Endodermal cell (in vitro differentiated cells): ENCODE data around the gene PGLYRP1. TPM values are rescaled to one million over a fixed set of nuclear protein-coding genes. Genes with fewer than 3 reads are reported as not detected.
A peak's percentile ranks its signal among the peaks of the same experiment; 100 is the strongest.

Source experiments
- DNase-seq: peaks from one replicate; pipeline ENCODE4 v3.0.0-alpha.2; 2017
- H3K27ac ChIP-seq: 2 replicates; pipeline ENCODE4 v1.5.1; 2013; ENCODE audit warnings: mild to moderate bottlenecking, low read depth, low read length, moderate library complexity
- H3K27me3 ChIP-seq: 2 replicates; pipeline ENCODE4 v1.6.1; 2013; ENCODE audit warnings: mild to moderate bottlenecking, low read length, moderate library complexity; ENCODE audit not compliant: insufficient read depth, control insufficient read depth, poor library complexity, severe bottlenecking
- H3K36me3 ChIP-seq: 2 replicates; pipeline ENCODE4 v1.7.0; 2013; ENCODE audit warnings: mild to moderate bottlenecking, low read length, moderate library complexity; ENCODE audit not compliant: control insufficient read depth, insufficient read depth
- H3K4me1 ChIP-seq: one replicate; pipeline ENCODE4 v1.7.0; 2013; ENCODE audit warnings: low read length; ENCODE audit not compliant: control insufficient read depth, insufficient read depth
- H3K4me3 ChIP-seq: 2 replicates; pipeline ENCODE4 v1.5.1; 2013; ENCODE audit warnings: mild to moderate bottlenecking, low read length, moderate library complexity
- H3K9ac ChIP-seq: 2 replicates; pipeline ENCODE4 v1.6.1; 2013; ENCODE audit warnings: mild to moderate bottlenecking, low read length, moderate library complexity; ENCODE audit not compliant: poor library complexity, severe bottlenecking; ENCODE audit errors: extremely low read depth
- H3K9me3 ChIP-seq: 2 replicates; pipeline ENCODE4 v1.6.1; 2013; ENCODE audit warnings: mild to moderate bottlenecking, low read length, moderate library complexity; ENCODE audit not compliant: control insufficient read depth
- H3K27ac Mint-ChIP-seq: 2 replicates; pipeline ENCODE4 v1.8.0; 2020; ENCODE audit warnings: mixed read lengths
- H3K27me3 Mint-ChIP-seq: 2 replicates; pipeline ENCODE4 v1.8.0; 2021; ENCODE audit warnings: mild to moderate bottlenecking, mixed read lengths; ENCODE audit not compliant: insufficient read depth
- H3K36me3 Mint-ChIP-seq: 2 replicates; pipeline ENCODE4 v1.8.0; 2020; ENCODE audit warnings: low read depth, mixed read lengths
- H3K4me1 Mint-ChIP-seq: 2 replicates; pipeline ENCODE4 v1.8.0; 2020; ENCODE audit warnings: mixed read lengths
- H3K4me3 Mint-ChIP-seq: 2 replicates; pipeline ENCODE4 v1.8.0; 2020; ENCODE audit warnings: mild to moderate bottlenecking, moderate library complexity, mixed read lengths
- H3K9me3 Mint-ChIP-seq: 2 replicates; pipeline ENCODE4 v1.8.0; 2020; ENCODE audit warnings: mild to moderate bottlenecking, mixed read lengths
- WGBS, 2 experiments: methylation state at CpG; one replicate each; pipeline versions ENCODE4 v1.1.5 to v1.1.7; 2013; ENCODE audit warnings: missing lambda C conversion rate in 2 of 2, mixed read lengths in 1 of 2; ENCODE audit not compliant: insufficient coverage in 1 of 2, insufficient read length in 1 of 2; 5-methylcytosine and 5-hydroxymethylcytosine counted together
- total RNA-seq, 2 donors: library from RNA; stranded (reverse); fragmentation: NEBNext Ultra II Directional in 1 of 2; extraction: Animal tissue kit (Norgen Biotek cat#: 25700) in 1 of 2; gene quantifications; 2 replicates in 1 of 2; 3 replicates in 1 of 2; pipeline ENCODE4 v1.2.1, GENCODE V29; 2021
- TF ChIP-seq, protein P1 (sequence below): fragments of 200-600 bp; sonication (generic); conservative IDR thresholded peaks from 2 replicates; pipeline ENCODE4 v1.5.0; 2021; ENCODE audit warnings: antibody characterized with exemption, mild to moderate bottlenecking

Gene PGLYRP1
- total RNA-seq, 2 donors from 2014 or later, result not detected

DNA sequence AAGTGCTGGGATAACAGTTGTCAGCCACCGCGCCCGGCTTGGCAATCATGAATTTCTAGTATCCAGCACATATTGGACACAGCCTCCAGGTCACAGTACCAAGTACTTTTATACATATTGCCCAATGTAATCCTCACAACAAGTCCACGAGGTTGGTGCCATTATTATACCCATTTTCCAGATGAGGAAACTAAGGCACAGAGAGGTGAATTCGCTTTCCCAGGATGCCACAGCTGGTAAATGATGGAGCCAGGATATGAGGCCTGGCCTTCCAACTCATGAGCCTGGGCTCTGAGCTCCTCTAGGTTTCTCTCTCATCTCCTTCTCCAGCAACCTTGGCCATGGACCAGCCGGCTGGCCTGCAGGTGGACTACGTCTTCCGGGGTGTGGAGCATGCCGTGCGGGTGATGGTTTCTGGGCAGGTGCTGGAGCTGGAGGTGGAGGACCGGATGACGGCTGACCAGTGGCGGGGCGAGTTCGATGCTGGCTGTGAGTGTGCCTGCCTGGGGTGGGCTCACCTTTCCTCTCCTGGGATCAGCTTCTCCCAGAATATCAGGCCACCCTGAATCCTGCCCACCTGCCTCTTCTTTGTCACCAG is 20.1 kb downstream of the PGLYRP1 start:
- WGBS, 2 experiments, result 93 to 94% methylated on average over 12 to 15 of the region's 15 CpGs

DNA sequence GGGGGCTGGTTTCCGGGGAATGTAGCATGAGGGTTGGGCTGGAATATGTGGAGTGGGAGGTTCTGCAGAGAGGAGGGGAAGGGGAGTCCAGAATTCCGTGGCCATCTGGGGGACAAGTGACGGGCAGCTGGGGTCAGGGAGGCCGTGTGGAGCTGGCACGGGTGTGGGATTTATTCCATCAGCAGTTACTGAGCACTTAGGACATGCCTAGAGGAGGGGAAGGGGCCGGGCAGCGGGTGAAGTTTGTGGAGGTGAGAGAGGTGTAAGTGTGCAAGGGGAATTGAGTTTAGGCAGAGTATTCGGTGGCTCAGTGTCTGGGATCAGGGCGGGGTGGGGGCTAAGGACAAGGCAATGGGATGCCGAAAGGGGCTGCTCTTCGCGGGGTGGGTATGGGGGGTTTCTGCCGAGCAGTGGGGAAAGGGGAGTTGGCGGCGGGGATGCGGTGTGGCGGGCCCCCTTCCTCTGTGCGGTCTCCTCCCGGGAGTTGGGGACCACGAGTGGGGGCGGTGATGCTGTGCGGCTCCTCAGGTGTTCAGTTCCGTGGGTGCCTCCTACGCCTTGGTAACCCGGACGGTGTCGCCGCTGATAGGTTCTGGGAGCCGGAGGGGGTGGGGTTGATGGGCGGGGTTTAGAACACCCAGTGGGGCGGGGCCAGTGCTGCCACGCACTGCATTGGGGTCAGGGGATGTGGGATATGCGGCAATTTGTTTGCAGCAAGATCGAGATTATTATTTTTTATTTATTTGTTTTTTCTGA is 22.2 kb downstream of the PGLYRP1 start:
- Histone ChIP-seq H3K4me3 (peak overlapping the region; percentile 76), H3K9ac (no peak overlapping the region), H3K27me3 (peaks cover 8% of the 10 kb centered on the region), H3K27ac (no peak overlapping the region), H3K36me3 (peaks cover 13% of the 10 kb centered on the region), H3K9me3 (no peaks in the 10 kb centered on the region), H3K4me1 (no peaks in the 10 kb centered on the region)
- 7 to 15% methylated on average over 3 to 34 of the region's 34 CpGs for WGBS, 2 experiments
- Mint-ChIP-seq H3K4me3 (peak overlapping the region; percentile 66), H3K27ac (no peak overlapping the region), H3K9me3 (no peaks in the 10 kb centered on the region), H3K36me3 (peaks cover 9% of the 10 kb centered on the region), H3K4me1 (peaks cover 13% of the 10 kb centered on the region), H3K27me3 (peaks cover 14% of the 10 kb centered on the region)
- DNase-seq, result peak; percentile 92
- TF ChIP-seq, protein P1, sequence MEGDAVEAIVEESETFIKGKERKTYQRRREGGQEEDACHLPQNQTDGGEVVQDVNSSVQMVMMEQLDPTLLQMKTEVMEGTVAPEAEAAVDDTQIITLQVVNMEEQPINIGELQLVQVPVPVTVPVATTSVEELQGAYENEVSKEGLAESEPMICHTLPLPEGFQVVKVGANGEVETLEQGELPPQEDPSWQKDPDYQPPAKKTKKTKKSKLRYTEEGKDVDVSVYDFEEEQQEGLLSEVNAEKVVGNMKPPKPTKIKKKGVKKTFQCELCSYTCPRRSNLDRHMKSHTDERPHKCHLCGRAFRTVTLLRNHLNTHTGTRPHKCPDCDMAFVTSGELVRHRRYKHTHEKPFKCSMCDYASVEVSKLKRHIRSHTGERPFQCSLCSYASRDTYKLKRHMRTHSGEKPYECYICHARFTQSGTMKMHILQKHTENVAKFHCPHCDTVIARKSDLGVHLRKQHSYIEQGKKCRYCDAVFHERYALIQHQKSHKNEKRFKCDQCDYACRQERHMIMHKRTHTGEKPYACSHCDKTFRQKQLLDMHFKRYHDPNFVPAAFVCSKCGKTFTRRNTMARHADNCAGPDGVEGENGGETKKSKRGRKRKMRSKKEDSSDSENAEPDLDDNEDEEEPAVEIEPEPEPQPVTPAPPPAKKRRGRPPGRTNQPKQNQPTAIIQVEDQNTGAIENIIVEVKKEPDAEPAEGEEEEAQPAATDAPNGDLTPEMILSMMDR, result no peak

More for the DNA sequence above, 20.1 kb downstream of the PGLYRP1 start:
- no peaks in the 10 kb centered on the region for H3K4me1 ChIP-seq
- TF ChIP-seq, protein P1, result no peak
- peaks cover 15% of the 10 kb centered on the region for H3K36me3 ChIP-seq
- DNase-seq, result no peak
- Mint-ChIP-seq H3K36me3 (peaks cover 22% of the 10 kb centered on the region), H3K4me3 (no peak overlapping the region), H3K9me3 (no peaks in the 10 kb centered on the region), H3K4me1 (peaks cover 13% of the 10 kb centered on the region), H3K27me3 (peaks cover 14% of the 10 kb centered on the region), H3K27ac (no peak overlapping the region)
- no peak overlapping the region for H3K9ac ChIP-seq
- no peak overlapping the region for H3K27ac ChIP-seq
- no peaks in the 10 kb centered on the region for H3K9me3 ChIP-seq
- H3K27me3 ChIP-seq, result peaks cover 8% of the 10 kb centered on the region
- no peak overlapping the region for H3K4me3 ChIP-seq

DNA sequence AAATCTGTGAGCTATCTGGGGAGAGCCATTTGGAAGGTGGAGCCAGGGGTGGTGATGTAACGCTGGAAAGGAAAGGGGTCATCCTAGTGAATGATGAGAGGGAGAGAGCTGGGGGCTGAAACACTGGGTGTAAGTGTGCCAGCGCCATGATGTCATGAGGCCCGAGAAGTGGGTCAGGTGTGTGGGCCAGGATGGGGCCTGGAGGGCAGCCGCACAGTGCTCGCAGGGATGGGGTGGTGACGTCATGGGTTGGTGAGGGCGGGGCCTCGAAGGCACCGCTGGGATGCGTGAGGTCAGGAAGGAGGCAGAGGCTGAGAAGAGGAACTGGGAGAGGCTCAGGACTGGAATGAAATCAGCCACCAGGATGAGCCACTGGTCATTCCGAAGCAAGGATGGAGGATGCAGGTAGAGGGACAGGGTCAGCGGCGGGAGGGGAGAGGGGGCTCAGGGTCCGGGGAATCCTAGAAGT is 23.2 kb downstream of the PGLYRP1 start:
- Mint-ChIP-seq H3K4me1 (peaks cover 13% of the 10 kb centered on the region), H3K9me3 (no peaks in the 10 kb centered on the region), H3K4me3 (peak overlapping the region; percentile 66), H3K36me3 (peaks cover 9% of the 10 kb centered on the region), H3K27ac (peak overlapping the region; percentile 71), H3K27me3 (peaks cover 14% of the 10 kb centered on the region)
- H3K36me3 ChIP-seq, result peaks cover 7% of the 10 kb centered on the region
- H3K9me3 ChIP-seq, result no peaks in the 10 kb centered on the region
- H3K4me1 ChIP-seq, result no peaks in the 10 kb centered on the region
- TF ChIP-seq, protein P1, result no peak
- no peak overlapping the region for H3K27ac ChIP-seq
- H3K9ac ChIP-seq, result no peak overlapping the region
- peak; percentile 84 for DNase-seq
- H3K27me3 ChIP-seq, result peaks cover 8% of the 10 kb centered on the region
- peak overlapping the region; percentile 76 for H3K4me3 ChIP-seq
- 18 to 19% methylated on average over 6 to 14 of the region's 14 CpGs for WGBS, 2 experiments
